GM19452 (cell line): Measurements from ENCODE around the gene GATAD2B.
A peak's percentile ranks its signal among the peaks of the same experiment; 100 is the strongest.
"Not testable (repeated sequence)": the region's sequence is repeated elsewhere in the genome, so short reads cannot be mapped to it uniquely, and the experiment has no call there.

Experiments
- ATAC-seq: cut with Tn5 transposase; IDR thresholded peaks from one replicate; pipeline ENCODE4 v1.9.1; 2021; ENCODE audit not compliant: unreplicated experiment

The GATAD2B gene

GRCh38 chr1:153844349-153844748, 78.4 kb downstream of the GATAD2B start:
- ATAC-seq = not testable (repeated sequence)

- peak; percentile 65 for ATAC-seq
These were observed 80.7 kb downstream of the GATAD2B start for GRCh38 chr1:153842006-153842471.

DNA sequence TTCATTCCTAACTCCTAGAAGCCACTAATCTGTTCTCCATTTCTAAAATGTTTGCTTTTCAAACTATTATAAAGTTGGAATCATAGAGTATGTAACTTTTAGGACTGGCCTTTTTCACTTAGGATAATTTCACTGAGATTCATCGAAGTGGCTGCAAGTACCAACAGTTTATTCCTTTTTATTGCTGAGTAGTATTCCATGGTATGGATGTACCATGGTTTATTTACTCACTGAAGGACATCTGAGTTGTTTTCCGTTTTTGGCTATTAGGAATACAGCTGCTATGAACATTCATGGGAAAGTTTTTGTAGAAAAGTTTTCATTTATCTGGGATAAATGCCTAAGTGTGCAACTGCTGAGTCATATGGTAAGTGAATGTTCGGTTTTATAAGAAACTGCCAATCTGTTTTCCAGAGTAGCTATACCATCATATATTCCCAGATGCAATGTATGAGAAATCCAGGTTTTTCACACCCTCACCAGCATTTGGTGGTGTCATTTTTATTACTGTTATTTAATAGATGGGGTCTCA, 81.2 kb downstream of the GATAD2B start:
- ATAC-seq = no peak

DNA sequence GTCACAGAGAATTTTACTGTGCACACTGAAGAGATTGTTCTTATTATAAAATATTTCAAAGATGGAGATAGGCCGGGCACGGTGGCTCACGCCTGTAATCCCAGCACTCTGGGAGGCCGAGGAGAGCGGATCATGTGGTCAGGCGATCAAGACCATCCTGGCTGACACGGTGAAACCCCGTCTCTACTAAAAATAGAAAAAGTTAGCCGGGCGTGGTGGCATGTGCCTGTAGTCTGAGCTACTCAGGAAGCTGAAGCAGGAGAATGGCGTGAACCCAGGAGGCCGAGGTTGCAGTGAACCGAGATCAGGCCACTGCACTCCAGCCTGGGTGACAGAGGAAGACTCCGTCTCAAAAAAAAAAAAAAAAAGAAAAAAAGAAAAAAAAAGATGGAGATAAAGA, 82.0 kb downstream of the GATAD2B start:
- not testable (repeated sequence) for ATAC-seq

GRCh38 chr1:153833968-153834367, 88.8 kb downstream of the GATAD2B start:
- not testable (repeated sequence) for ATAC-seq

- ATAC-seq = no peak
These were observed 89.6 kb downstream of the GATAD2B start for GRCh38 chr1:153833171-153833570.

DNA sequence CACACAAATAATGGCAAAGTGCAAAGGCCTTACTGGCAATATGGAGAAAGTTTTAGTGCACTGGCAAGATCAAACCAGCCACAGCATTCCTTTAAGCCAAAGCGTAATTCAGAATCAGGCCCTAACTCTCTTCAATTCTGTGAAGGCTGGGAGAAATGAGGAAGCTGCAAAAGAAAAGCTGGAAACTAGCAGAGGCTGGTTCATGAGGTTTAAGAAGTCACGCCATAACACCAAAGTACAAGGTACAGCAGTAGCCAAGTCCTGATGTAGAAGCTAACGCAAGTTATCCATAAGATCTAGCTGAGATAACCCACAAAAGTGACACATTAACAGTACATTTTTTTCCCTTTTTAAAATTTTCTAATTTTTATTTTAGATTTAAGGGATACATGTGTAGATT, 90.5 kb downstream of the GATAD2B start:
- ATAC-seq = no peak

GRCh38 chr1:153831026-153831425, 91.7 kb downstream of the GATAD2B start:
- no peak for ATAC-seq

GRCh38 chr1:153827168-153827964, 95.4 kb downstream of the GATAD2B start:
- no peak for ATAC-seq

- ATAC-seq = no peak
These were observed 103.9 kb downstream of the GATAD2B start for GRCh38 chr1:153818876-153819275.

- ATAC-seq = no peak
These were observed 106.4 kb downstream of the GATAD2B start for GRCh38 chr1:153816283-153816889.

- no peak for ATAC-seq
These were observed 116.7 kb downstream of the GATAD2B start for GRCh38 chr1:153805886-153806719.

DNA sequence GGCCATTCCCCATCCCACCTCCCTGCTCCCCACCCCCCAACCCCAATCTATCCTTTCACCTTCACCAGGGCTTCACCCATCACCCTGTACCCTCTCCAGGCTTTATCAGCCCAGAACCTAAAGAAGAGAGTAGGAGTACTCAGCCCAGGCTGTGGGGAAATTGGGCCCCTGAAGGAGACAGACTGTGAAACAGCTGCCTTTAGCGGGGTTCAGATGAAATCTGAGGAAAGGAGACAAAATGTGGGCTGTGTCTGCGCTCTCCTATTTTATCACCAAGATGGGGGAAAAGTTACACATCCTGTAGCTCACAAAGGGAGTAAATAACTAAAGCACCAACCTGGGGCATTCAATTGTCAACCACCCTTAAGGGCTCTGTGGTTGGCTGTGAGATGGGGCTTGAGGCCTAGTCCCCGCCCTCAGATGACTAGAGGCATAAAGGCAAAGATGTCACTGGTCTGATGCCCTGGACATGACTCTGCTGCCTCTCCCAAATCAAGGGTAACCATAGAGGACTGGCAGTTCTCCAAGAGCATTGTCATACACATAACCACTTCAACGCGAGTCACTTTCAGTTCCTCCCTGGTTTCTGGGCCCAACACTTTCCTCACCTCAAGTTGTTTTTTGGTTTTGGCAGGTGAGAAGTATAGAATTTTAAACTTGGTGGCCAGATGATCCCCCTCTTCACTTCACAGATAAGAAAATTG, 117.6 kb downstream of the GATAD2B start:
- peak; percentile 87 for ATAC-seq

- no peak for ATAC-seq
These were observed 118.7 kb downstream of the GATAD2B start for GRCh38 chr1:153804112-153804511.

- ATAC-seq = no peak
These were observed 119.2 kb downstream of the GATAD2B start for GRCh38 chr1:153803470-153804056.

GRCh38 chr1:153801786-153802697, 120.7 kb downstream of the GATAD2B start:
- ATAC-seq = no peak

- no peak for ATAC-seq
These were observed 121.6 kb downstream of the GATAD2B start for GRCh38 chr1:153801028-153801625.

DNA sequence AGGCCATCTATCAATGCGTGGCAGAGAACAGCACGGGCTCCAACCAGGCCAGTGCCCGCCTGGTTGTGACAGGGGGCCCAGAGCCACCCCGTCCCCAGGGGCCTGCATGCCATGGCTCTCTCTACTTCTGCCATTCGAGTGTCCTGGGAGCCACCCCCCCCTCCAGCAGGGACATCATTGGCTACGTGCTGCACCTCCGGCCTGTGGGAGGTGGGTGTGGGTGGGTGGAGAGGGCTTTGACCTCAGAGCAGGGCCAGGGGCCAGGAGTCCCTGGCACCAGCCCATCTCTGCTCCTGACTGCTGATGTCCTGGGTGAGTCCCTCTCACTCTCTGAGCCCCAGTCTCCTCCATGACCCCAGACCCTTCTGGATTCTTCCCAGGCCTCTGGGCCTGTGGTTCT, 122.3 kb downstream of the GATAD2B start:
- no peak for ATAC-seq
